Heart left ventricle (tissue), 13 donors: ENCODE measurements around the gene IDH2.

Experiments
- POLR2A ChIP-seq, 2 donors: fragments of 450-650 bp; IDR thresholded peaks; one replicate each; pipeline ENCODE4 v1.6.1; 2017; ENCODE audit warnings: antibody characterized with exemption in 2 of 2, mild to moderate bottlenecking in 2 of 2, moderate library complexity in 2 of 2
- TF ChIP-seq, protein P1 (sequence below), 12 donors: fragments of 200-600 bp; sonication (generic) in 4 of 12; IDR thresholded peaks; one replicate each; pipeline versions ENCODE4 v1.5.0 to v1.8.0; 2018 to 2022; ENCODE audit warnings: antibody characterized with exemption in 12 of 12, mild to moderate bottlenecking in 5 of 12
- donor health status: ischemic (EF 13 %, LVEDD 7.1; RV severe dilation, severe dysfunction).
- donor health status: DM: no; HTN: yes; CAD: no.
- donor health status: DM: no; HTN: no; CAD: no.
- donor health status: ischemic (EF 25% LVEDD 6.9; RV normal size, moderate dysfunction).
- donor health status: ischemic (EF 25% LVEDD 5.7; RV mildly dilated, moderate dysfunction).
- donor health status: ischemic (EF 35%, LVEDD 5.7; RV mildly dilated, moderate dysfunction).
- donor health status: nonischemic (EF 11% LVEDD 7.7; RV severe dilation, severe dysfunction).
- donor health status: DM: yes; HTN: yes; CAD: no.
- donor health status: PGD.
- donor health status: ischemic (EF 29% LVEDD 5.4; RV normal size, mild dysfunction).
- donor health status: nonischemic (EF 23%, LVEDD 6.1; RV moderate dilation, normal function).

- TF ChIP-seq, protein P1, sequence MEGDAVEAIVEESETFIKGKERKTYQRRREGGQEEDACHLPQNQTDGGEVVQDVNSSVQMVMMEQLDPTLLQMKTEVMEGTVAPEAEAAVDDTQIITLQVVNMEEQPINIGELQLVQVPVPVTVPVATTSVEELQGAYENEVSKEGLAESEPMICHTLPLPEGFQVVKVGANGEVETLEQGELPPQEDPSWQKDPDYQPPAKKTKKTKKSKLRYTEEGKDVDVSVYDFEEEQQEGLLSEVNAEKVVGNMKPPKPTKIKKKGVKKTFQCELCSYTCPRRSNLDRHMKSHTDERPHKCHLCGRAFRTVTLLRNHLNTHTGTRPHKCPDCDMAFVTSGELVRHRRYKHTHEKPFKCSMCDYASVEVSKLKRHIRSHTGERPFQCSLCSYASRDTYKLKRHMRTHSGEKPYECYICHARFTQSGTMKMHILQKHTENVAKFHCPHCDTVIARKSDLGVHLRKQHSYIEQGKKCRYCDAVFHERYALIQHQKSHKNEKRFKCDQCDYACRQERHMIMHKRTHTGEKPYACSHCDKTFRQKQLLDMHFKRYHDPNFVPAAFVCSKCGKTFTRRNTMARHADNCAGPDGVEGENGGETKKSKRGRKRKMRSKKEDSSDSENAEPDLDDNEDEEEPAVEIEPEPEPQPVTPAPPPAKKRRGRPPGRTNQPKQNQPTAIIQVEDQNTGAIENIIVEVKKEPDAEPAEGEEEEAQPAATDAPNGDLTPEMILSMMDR (IDR thresholded peaks at IDR 0.05), result no peak
- no peak for TF ChIP-seq POLR2A (IDR thresholded peaks at IDR 0.05)
Measured at GRCh38 chr15:90039996-90040395, 62.3 kb downstream of the IDH2 start.
